ENCODE results near the gene SQOR.

SQOR gene

DNA sequence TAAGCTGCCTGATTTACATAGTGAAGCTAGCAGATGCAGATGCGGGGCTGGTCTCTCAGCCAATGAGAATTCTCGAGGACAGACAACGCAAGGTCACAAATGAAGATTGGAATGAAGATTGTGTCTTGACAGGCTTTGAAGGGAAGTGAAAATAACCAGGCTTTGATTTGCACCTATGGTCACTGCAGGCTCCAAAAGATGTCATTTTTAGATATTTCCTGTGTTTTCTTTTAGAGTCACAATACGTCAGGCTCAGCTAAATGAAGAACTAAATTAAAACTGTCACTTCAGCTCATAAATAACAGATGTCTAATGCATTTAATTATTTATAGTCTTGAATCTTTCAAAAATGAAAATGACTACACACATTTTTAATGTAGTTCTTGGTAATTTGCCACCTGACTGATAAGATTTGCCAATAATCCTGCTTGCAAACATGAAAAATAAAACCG, 99.5 kb downstream of the SQOR start:
- no peaks in the 10 kb centered on the region for H3K27me3 ChIP-seq
- no peaks in the 10 kb centered on the region for H3K9me3 ChIP-seq (replicated peaks in 1 of 11)
- H3K27ac ChIP-seq = no peak overlapping the region
- peaks cover 7 to 25% (median 12%) of the 10 kb centered on the region in 10 experiments; a peak in 17 of 20 replicates for H3K4me1 ChIP-seq
- no peaks in the 10 kb centered on the region for H4K20me1 ChIP-seq
- H3K9ac ChIP-seq = no peak overlapping the region
- TF ChIP-seq Cebpa-rat (IDR thresholded peaks at IDR 0.05) = no peak
- H3K4me2 ChIP-seq = peak overlapping the region in 9 of 11 experiments; percentile 3 to 41 (median 25); a peak in 12 of 22 replicates
- no peak overlapping the region for H3K4me3 ChIP-seq
- H3K36me3 ChIP-seq = no peaks in the 10 kb centered on the region

Data from BLaER1 treated with 17β-estradiol and CSF1 and Interleukin-3, amounts not matched to agents 10 nM and 100 nM (cell line).